ENCODE data around the gene CTIF. TPM values are rescaled to one million over a fixed set of nuclear protein-coding genes. Genes with fewer than 3 reads are reported as not detected.
A peak's percentile ranks its signal among the peaks of the same experiment; 100 is the strongest.

The CTIF gene
- polyA plus RNA-seq, 3 donors = 0.38 to 8.7 (median 1.2) TPM

DNA sequence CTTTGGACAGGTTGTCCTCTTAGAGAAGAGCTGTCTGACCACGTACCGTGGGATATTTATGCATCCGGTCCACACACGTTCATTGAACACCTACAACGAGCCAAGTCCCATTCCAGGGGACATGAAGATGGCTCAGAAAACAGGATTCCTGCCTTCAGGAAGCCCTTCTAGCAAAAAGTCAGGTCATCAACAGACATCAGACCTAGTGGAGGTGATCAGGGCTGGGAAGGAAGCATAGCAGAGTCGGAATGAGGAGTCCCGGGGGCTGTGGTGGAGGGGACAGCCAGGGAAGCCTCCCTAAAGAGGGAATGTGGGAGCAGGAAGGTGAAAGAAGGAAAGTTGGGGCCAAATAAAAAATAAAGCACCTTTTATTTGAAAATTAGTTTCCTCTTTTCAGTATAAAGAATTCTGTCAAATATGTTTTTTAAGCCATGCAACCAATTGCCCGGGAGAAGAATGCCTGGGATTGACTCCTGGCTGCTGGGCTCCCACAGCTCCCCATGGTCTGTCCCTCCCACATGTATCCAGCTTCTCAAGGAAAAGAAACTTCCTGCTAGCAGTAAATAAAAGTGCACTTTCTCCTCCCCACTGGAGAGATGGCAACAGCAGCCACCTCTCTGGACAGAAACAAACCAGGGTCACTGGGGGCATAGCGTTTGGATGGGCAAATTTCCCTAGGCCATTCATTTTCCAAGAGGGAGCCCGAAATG lies 267.1 kb downstream of the CTIF start:
- Mint-ChIP-seq H3K4me3 (no peak overlapping the region), H3K27ac (peak overlapping the region in 1 of 7 donors; percentile 28), H3K9me3 (peaks cover 0 to 6% (median 0%) of the 10 kb centered on the region in 7 donors), H3K36me3 (peaks cover 33 to 42% of the 10 kb centered on the region in 2 donors), H3K27me3 (ENCODE audit: low read depth in 3 of 3) (peaks cover 0 to 3% (median 2%) of the 10 kb centered on the region in 3 donors), H3K4me1 (peaks cover 16% of the 10 kb centered on the region)
- intact Hi-C loops (cut with micrococcal nuclease) = no loop called here
- Histone ChIP-seq H2AFZ (ENCODE audit: insufficient read depth, low read depth, low read length, poor library complexity, severe bottlenecking) (no peak overlapping the region), H3K27ac (ENCODE audit: low read depth in 1 of 2, low read length in 2 of 2) (no peak overlapping the region), H3K4me1 (ENCODE audit: control insufficient read depth in 1 of 2, insufficient read depth in 2 of 2, low read length in 2 of 2) (peaks cover 0 to 6% of the 10 kb centered on the region in 2 donors), H3K9me3 (replicated peaks in 1 of 2; ENCODE audit: control insufficient read depth in 1 of 2, insufficient read depth in 1 of 2, low read length in 2 of 2) (no peaks in the 10 kb centered on the region), H3K36me3 (replicated peaks in 1 of 2; ENCODE audit: control insufficient read depth in 1 of 2, insufficient read depth in 2 of 2, low read length in 2 of 2) (peaks cover 0 to 26% of the 10 kb centered on the region in 2 donors), H3K79me2 (ENCODE audit: insufficient read depth, low read length) (no peaks in the 10 kb centered on the region), H3K4me2 (replicated peaks; ENCODE audit: extremely low read depth, low read length, poor library complexity, severe bottlenecking) (no peak overlapping the region), H4K20me1 (ENCODE audit: insufficient read depth, low read length) (no peaks in the 10 kb centered on the region), H3K9ac (ENCODE audit: insufficient read depth, low read length, poor library complexity, severe bottlenecking) (no peak overlapping the region), H3K27me3 (ENCODE audit: control insufficient read depth in 2 of 2, insufficient read depth in 2 of 2, low read length in 2 of 2) (no peaks in the 10 kb centered on the region), H3K4me3 (replicated peaks in 1 of 3; ENCODE audit: low read depth in 2 of 3, low read length in 3 of 3) (no peak overlapping the region)
- no peak for DNase-seq
- 100% methylated on average over 6 of the region's 10 CpGs for WGBS (ENCODE audit: insufficient coverage)
- TF ChIP-seq, protein P1, sequence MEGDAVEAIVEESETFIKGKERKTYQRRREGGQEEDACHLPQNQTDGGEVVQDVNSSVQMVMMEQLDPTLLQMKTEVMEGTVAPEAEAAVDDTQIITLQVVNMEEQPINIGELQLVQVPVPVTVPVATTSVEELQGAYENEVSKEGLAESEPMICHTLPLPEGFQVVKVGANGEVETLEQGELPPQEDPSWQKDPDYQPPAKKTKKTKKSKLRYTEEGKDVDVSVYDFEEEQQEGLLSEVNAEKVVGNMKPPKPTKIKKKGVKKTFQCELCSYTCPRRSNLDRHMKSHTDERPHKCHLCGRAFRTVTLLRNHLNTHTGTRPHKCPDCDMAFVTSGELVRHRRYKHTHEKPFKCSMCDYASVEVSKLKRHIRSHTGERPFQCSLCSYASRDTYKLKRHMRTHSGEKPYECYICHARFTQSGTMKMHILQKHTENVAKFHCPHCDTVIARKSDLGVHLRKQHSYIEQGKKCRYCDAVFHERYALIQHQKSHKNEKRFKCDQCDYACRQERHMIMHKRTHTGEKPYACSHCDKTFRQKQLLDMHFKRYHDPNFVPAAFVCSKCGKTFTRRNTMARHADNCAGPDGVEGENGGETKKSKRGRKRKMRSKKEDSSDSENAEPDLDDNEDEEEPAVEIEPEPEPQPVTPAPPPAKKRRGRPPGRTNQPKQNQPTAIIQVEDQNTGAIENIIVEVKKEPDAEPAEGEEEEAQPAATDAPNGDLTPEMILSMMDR (IDR thresholded peaks at IDR 0.05) = no peak

DNA sequence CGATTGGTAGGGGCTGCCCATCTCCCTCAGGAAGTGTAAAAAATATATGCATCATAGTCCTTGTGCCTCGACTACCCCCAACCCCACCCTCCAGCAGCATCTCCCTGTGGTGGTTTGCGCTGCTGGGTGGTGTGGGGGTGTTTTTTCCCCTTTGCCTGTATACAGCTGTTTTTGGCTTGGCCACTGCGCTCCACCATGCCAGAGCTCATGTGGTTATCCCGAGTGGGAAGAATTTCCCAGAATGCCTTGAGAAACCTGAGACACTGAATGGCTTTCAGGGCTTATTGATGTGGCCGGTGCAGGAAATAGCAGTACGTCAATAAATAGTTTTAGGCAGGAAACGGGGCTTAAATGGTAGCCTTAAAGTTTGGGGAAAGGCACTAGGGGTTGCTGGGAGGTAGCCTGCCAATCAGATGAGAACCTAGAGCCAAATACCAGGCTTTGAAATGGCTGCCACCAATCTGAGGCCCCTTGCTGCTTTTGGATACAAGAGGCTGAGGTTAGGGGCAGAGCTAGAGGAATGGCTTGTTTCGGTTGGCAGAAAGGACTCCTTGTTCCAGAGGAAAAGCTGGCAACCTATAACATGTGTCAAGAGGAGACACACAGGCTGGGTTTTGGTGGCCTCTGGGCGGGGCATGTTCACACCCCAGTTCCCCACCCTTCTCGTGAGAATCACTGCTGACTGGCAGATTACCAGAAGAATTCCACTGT lies 267.9 kb downstream of the CTIF start:
- WGBS (ENCODE audit: insufficient coverage) = 95% methylated on average over 5 of the region's 11 CpGs
- TF ChIP-seq, protein P1 (IDR thresholded peaks at IDR 0.05) = no peak
- H2AFZ ChIP-seq (ENCODE audit: insufficient read depth, low read depth, low read length, poor library complexity, severe bottlenecking) = no peak overlapping the region
- Mint-ChIP-seq H3K27me3 (ENCODE audit: low read depth in 3 of 3) (peaks cover 0 to 3% (median 2%) of the 10 kb centered on the region in 3 donors), H3K36me3 (peaks cover 33 to 38% of the 10 kb centered on the region in 2 donors), H3K9me3 (peaks cover 0 to 6% (median 0%) of the 10 kb centered on the region in 7 donors), H3K4me1 (peaks cover 14% of the 10 kb centered on the region), H3K27ac (no peak overlapping the region), H3K4me3 (no peak overlapping the region)
- intact Hi-C loops (cut with micrococcal nuclease) = no loop called here
- H4K20me1 ChIP-seq (ENCODE audit: insufficient read depth, low read length) = no peaks in the 10 kb centered on the region
- no peaks in the 10 kb centered on the region for H3K9me3 ChIP-seq (replicated peaks in 1 of 2; ENCODE audit: control insufficient read depth in 1 of 2, insufficient read depth in 1 of 2, low read length in 2 of 2)
- H3K4me1 ChIP-seq (ENCODE audit: control insufficient read depth in 1 of 2, insufficient read depth in 2 of 2, low read length in 2 of 2) = peaks cover 0 to 6% of the 10 kb centered on the region in 2 donors
- no peaks in the 10 kb centered on the region for H3K27me3 ChIP-seq (ENCODE audit: control insufficient read depth in 2 of 2, insufficient read depth in 2 of 2, low read length in 2 of 2)
- no peaks in the 10 kb centered on the region for H3K79me2 ChIP-seq (ENCODE audit: insufficient read depth, low read length)
- H3K27ac ChIP-seq (ENCODE audit: low read depth in 1 of 2, low read length in 2 of 2) = no peak overlapping the region
- peaks cover 0 to 24% of the 10 kb centered on the region in 2 donors for H3K36me3 ChIP-seq (replicated peaks in 1 of 2; ENCODE audit: control insufficient read depth in 1 of 2, insufficient read depth in 2 of 2, low read length in 2 of 2)
- no peak for DNase-seq
- no peak overlapping the region for H3K4me3 ChIP-seq (replicated peaks in 1 of 3; ENCODE audit: low read depth in 2 of 3, low read length in 3 of 3)
- H3K9ac ChIP-seq (ENCODE audit: insufficient read depth, low read length, poor library complexity, severe bottlenecking) = no peak overlapping the region
- H3K4me2 ChIP-seq (replicated peaks; ENCODE audit: extremely low read depth, low read length, poor library complexity, severe bottlenecking) = no peak overlapping the region
